HepG2 (cell line): ENCODE results near the gene OPRL1. TPM values are rescaled to one million over a fixed set of nuclear protein-coding genes. Genes with fewer than 3 reads are reported as not detected.
A peak's percentile ranks its signal among the peaks of the same experiment; 100 is the strongest.

Experiments used
- AGO2 ChIP-seq: fragments of 200-400 bp; formaldehyde crosslinking; optimal IDR thresholded peaks from 2 replicates; pipeline ENCODE3; 2017; ENCODE audit warnings: mild to moderate bottlenecking, low read depth, low read length, moderate library complexity
- CBX1 ChIP-seq: IDR thresholded peaks from one replicate; pipeline ENCODE4 v1.6.1; 2016; ENCODE audit warnings: antibody characterized with exemption, low read depth
- CCAR2 ChIP-seq: fragments of 200-400 bp; formaldehyde crosslinking; optimal IDR thresholded peaks from 2 replicates; pipeline ENCODE3; 2018; ENCODE audit warnings: low read depth, mild to moderate bottlenecking, low read length, moderate library complexity
- EHMT2 ChIP-seq: fragments of 200-600 bp; sonication (generic); IDR thresholded peaks from 2 replicates; pipeline ENCODE4 v1.7.0; 2017; ENCODE audit warnings: antibody characterized with exemption, low read depth, low read length, borderline replicate concordance
- ETV6 ChIP-seq: sonication (generic); formaldehyde crosslinking; conservative IDR thresholded peaks from 2 replicates; pipeline ENCODE4 v1.4.0; 2020; ENCODE audit warnings: missing genetic modification reagents
- GABPA ChIP-seq, 2 experiments: IDR thresholded peaks; 2 replicates each; pipeline ENCODE4 v1.6.1; 2011 to 2016; ENCODE audit warnings: low read depth in 2 of 2, low read length in 1 of 2, missing biosample characterization in 1 of 2, missing genetic modification characterization in 1 of 2
- HDAC6 ChIP-seq: fragments of 200-600 bp; sonication (generic); IDR thresholded peaks from 2 replicates; pipeline ENCODE4 v1.7.0; 2017; ENCODE audit warnings: mild to moderate bottlenecking, antibody characterized with exemption, low read length, low read depth
- PTBP1 ChIP-seq: fragments of 200-400 bp; formaldehyde crosslinking; IDR thresholded peaks from 2 replicates; pipeline ENCODE4 v1.6.1; 2018; ENCODE audit warnings: low read length, low read depth; ENCODE audit not compliant: poor library complexity, severe bottlenecking
- SNRNP70 ChIP-seq: fragments of 200-400 bp; formaldehyde crosslinking; IDR thresholded peaks from 2 replicates; pipeline ENCODE4 v1.6.1; 2017; ENCODE audit warnings: mild to moderate bottlenecking, low read depth, low read length, moderate library complexity
- SOX6 ChIP-seq, 2 experiments: fragments of 450-650 bp in 1 of 2; sonication (generic) in 1 of 2; formaldehyde crosslinking in 1 of 2; IDR thresholded peaks; 2 replicates each; pipeline versions ENCODE4 v1.4.0 to v1.6.1; 2017 to 2020; ENCODE audit warnings: antibody characterized with exemption in 1 of 2, mild to moderate bottlenecking in 1 of 2, missing genetic modification reagents in 1 of 2
- TARDBP ChIP-seq: sonication (generic); formaldehyde crosslinking; IDR thresholded peaks from 2 replicates; pipeline ENCODE4 v1.8.0; 2022; ENCODE audit warnings: mild to moderate bottlenecking, missing genetic modification reagents
- ZBTB1 ChIP-seq: sonication (generic); formaldehyde crosslinking; IDR thresholded peaks from 2 replicates; pipeline ENCODE4 v1.4.0; 2020; ENCODE audit warnings: missing genetic modification reagents, borderline replicate concordance
- ZBTB20 ChIP-seq: sonication (generic); formaldehyde crosslinking; IDR thresholded peaks from 2 replicates; pipeline ENCODE4 v1.8.1; 2023; ENCODE audit warnings: missing genetic modification reagents, low read depth, mild to moderate bottlenecking, borderline replicate concordance
- ZNF235 ChIP-seq: sonication (generic); formaldehyde crosslinking; IDR thresholded peaks from 2 replicates; pipeline ENCODE4 v1.8.1; 2023; ENCODE audit warnings: mild to moderate bottlenecking, missing genetic modification reagents, borderline replicate concordance
- ZNF543 ChIP-seq: sonication (generic); formaldehyde crosslinking; IDR thresholded peaks from 2 replicates; pipeline ENCODE4 v1.4.0; 2020; ENCODE audit warnings: mild to moderate bottlenecking, missing genetic modification reagents
- ZNF569 ChIP-seq: sonication (generic); formaldehyde crosslinking; IDR thresholded peaks from 2 replicates; pipeline ENCODE4 v1.5.0; 2020; ENCODE audit warnings: mild to moderate bottlenecking, missing genetic modification reagents, moderate library complexity, borderline replicate concordance
- ZNF607 ChIP-seq: sonication (generic); formaldehyde crosslinking; IDR thresholded peaks from 2 replicates; pipeline ENCODE4 v1.5.1; 2020; ENCODE audit warnings: missing genetic modification reagents, mild to moderate bottlenecking, borderline replicate concordance
- ZNF678 ChIP-seq: sonication (generic); formaldehyde crosslinking; IDR thresholded peaks from 2 replicates; pipeline ENCODE4 v1.4.0; 2020; ENCODE audit warnings: mild to moderate bottlenecking, missing genetic modification reagents
- ZSCAN29 ChIP-seq: sonication (generic); formaldehyde crosslinking; conservative IDR thresholded peaks from 2 replicates; pipeline ENCODE4 v1.4.0; 2020; ENCODE audit warnings: mild to moderate bottlenecking, missing genetic modification reagents
- polyA plus RNA-seq, 8 experiments: library from polyadenylated mRNA; depleted of rRNA in 3 of 8; stranded (reverse) in 7 of 8; unstranded in 1 of 8; fragments of >200 nt; fragmentation: Illumina TruSeq in 4 of 8; extraction: Trizol in 4 of 8; gene quantifications; 2 replicates each; pipeline versions ENCODE4 v1.2.1 to v1.2.3, GENCODE V29; 2011 to 2016; ENCODE audit warnings: low read depth in 4 of 8, missing spikeins in 1 of 8, mixed read lengths in 1 of 8; ENCODE audit not compliant: insufficient read depth in 1 of 8
- total RNA-seq, 5 experiments: library from RNA; depleted of rRNA; stranded (reverse); fragments of >200 nt; fragmentation: Illumina TruSeq; extraction: Trizol; gene quantifications; 2 replicates each; pipeline ENCODE4 v1.2.3, GENCODE V29; 2016; ENCODE audit warnings: low read depth in 1 of 5
- TF ChIP-seq, protein P1 (sequence below): IDR thresholded peaks from 2 replicates; pipeline ENCODE4 v1.6.1; 2016; ENCODE audit warnings: low read depth, control low read depth
- TF ChIP-seq, protein P2 (sequence below): sonication (generic); formaldehyde crosslinking; IDR thresholded peaks from 2 replicates; pipeline ENCODE4 v1.4.0; 2020; ENCODE audit warnings: mild to moderate bottlenecking, missing genetic modification reagents
- TF ChIP-seq, protein P3 (sequence below): sonication (generic); formaldehyde crosslinking; IDR thresholded peaks from 2 replicates; pipeline ENCODE4 v1.4.0; 2020; ENCODE audit warnings: mild to moderate bottlenecking, low read depth, missing genetic modification reagents
- TF ChIP-seq, protein P4 (sequence below): sonication (generic); formaldehyde crosslinking; IDR thresholded peaks from 2 replicates; pipeline ENCODE4 v1.4.0; 2020; ENCODE audit warnings: missing genetic modification reagents

Gene OPRL1
- total and polyA plus RNA-seq, 2 of the 13 experiments (the other 11 are each of a cell fraction or from before 2014, with no cell fraction given) = 0.35 to 0.71 TPM

DNA sequence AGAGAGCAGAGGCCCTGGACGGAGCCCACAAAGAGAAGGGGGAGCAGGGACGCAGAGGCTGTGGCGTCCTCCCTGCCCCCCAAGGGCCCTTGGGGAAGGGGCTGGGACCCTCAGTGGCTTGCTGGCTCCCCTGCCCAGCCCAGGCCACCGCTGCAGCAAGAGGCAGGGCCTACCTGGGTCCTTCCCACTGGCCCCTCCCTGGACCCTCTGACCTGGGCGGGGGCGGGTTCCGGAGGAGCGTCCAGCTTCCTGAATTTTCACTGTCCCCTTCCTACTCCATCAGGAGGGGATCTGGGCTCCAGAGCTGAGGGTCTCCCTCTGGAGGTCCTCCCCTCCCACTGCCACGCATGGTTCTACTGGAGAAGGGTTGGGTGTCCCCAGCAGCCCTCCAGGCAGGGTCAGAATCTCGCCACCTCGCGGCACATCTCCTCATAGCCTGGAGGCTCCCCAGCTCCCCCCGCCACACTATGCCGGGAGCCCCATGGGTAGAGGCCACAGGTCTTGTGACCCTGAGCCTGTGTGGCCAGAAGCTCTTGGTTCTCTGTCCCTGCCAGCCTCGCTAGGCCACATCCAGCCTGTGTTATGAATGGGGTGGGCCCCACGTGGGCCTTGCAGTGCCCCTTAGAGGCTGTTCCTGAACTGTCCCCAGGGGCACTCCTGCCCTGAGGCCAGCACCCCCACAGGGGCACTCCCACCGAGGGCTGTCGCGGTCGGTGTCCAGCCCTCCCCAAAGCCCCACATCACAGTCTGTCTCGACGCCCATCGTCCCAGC is 29.4 kb upstream of the OPRL1 start (continued):
- TF ChIP-seq ZSCAN29 = peak; percentile 55; the same call in 1 of the 2 replicates
- no peak for TF ChIP-seq SOX6 (IDR thresholded peaks at IDR 0.05)
- TF ChIP-seq SOX6 (CRISPR knock-in tag; IDR thresholded peaks at IDR 0.05) = peak; percentile 40; the same call in 1 of the 2 replicates
- no peak for TF ChIP-seq EHMT2
- TF ChIP-seq ETV6 (CRISPR knock-in tag) = 0 out of 2 replicates have a peak, but pooled peaks have one; percentile 24
- TF ChIP-seq GABPA (IDR thresholded peaks at IDR 0.05; ENCODE audit: low read depth, low read length) = no peak
- TF ChIP-seq GABPA (CRISPR knock-in tag; IDR thresholded peaks at IDR 0.05; ENCODE audit: low read depth) = peak; percentile 67
- TF ChIP-seq, protein P1, sequence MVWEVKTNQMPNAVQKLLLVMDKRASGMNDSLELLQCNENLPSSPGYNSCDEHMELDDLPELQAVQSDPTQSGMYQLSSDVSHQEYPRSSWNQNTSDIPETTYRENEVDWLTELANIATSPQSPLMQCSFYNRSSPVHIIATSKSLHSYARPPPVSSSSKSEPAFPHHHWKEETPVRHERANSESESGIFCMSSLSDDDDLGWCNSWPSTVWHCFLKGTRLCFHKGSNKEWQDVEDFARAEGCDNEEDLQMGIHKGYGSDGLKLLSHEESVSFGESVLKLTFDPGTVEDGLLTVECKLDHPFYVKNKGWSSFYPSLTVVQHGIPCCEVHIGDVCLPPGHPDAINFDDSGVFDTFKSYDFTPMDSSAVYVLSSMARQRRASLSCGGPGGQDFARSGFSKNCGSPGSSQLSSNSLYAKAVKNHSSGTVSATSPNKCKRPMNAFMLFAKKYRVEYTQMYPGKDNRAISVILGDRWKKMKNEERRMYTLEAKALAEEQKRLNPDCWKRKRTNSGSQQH (CRISPR knock-in tag) = no peak
- no peak for TF ChIP-seq SNRNP70
- TF ChIP-seq ZBTB20 (CRISPR knock-in tag) = peak; percentile 68; the same call in 1 of the 2 replicates
- TF ChIP-seq, protein P2, sequence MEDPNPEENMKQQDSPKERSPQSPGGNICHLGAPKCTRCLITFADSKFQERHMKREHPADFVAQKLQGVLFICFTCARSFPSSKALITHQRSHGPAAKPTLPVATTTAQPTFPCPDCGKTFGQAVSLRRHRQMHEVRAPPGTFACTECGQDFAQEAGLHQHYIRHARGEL = no peak
- 0 out of 2 replicates have a peak, but pooled peaks have one; percentile 45 for TF ChIP-seq ZNF235 (CRISPR knock-in tag)
- TF ChIP-seq ZNF569 = no peak
- no peak for TF ChIP-seq CCAR2
- TF ChIP-seq ZBTB1 (CRISPR knock-in tag) = no peak; the same call in 1 of the 2 replicates
- no peak; the same call in 1 of the 2 replicates for TF ChIP-seq ZNF678 (CRISPR knock-in tag)
- TF ChIP-seq HDAC6 = no peak
- TF ChIP-seq ZNF543 (CRISPR knock-in tag) = 0 out of 2 replicates have a peak, but pooled peaks have one; percentile 6
- no peak for TF ChIP-seq PTBP1
- peak; percentile 94 for TF ChIP-seq TARDBP (CRISPR knock-in tag)
- peak; percentile 94 for TF ChIP-seq AGO2
- TF ChIP-seq, protein P3, sequence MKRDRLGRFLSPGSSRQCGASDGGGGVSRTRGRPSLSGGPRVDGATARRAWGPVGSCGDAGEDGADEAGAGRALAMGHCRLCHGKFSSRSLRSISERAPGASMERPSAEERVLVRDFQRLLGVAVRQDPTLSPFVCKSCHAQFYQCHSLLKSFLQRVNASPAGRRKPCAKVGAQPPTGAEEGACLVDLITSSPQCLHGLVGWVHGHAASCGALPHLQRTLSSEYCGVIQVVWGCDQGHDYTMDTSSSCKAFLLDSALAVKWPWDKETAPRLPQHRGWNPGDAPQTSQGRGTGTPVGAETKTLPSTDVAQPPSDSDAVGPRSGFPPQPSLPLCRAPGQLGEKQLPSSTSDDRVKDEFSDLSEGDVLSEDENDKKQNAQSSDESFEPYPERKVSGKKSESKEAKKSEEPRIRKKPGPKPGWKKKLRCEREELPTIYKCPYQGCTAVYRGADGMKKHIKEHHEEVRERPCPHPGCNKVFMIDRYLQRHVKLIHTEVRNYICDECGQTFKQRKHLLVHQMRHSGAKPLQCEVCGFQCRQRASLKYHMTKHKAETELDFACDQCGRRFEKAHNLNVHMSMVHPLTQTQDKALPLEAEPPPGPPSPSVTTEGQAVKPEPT (CRISPR knock-in tag) = no peak
- TF ChIP-seq CBX1 = peak; percentile 22
- TF ChIP-seq, protein P4, sequence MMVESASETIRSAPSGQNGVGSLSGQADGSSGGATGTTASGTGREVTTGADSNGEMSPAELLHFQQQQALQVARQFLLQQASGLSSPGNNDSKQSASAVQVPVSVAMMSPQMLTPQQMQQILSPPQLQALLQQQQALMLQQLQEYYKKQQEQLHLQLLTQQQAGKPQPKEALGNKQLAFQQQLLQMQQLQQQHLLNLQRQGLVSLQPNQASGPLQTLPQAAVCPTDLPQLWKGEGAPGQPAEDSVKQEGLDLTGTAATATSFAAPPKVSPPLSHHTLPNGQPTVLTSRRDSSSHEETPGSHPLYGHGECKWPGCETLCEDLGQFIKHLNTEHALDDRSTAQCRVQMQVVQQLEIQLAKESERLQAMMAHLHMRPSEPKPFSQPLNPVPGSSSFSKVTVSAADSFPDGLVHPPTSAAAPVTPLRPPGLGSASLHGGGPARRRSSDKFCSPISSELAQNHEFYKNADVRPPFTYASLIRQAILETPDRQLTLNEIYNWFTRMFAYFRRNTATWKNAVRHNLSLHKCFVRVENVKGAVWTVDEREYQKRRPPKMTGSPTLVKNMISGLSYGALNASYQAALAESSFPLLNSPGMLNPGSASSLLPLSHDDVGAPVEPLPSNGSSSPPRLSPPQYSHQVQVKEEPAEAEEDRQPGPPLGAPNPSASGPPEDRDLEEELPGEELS (CRISPR knock-in tag) = 0 out of 2 replicates have a peak, but pooled peaks have one; percentile 73
- peak; percentile 62; the same call in 1 of the 2 replicates for TF ChIP-seq ZNF607 (CRISPR knock-in tag)
